WTC11 (cell line): ENCODE measurements around the gene PIN4. TPM values are rescaled to one million over a fixed set of nuclear protein-coding genes. Genes with fewer than 3 reads are reported as not detected.

Experiments used
- ATAC-seq: fragments of 200-7000 bp; cut with Tn5 transposase; 2 replicates; pipeline ENCODE4 v1.10.0; 2021; ENCODE audit warnings: mild to moderate bottlenecking, moderate library complexity
- CTCF ChIA-PET: fragments of 300-600 bp; sonication (Branson Sonifier 250); formaldehyde crosslinking; loops from one replicate; lab custom pipeline; 2021; ENCODE audit warnings: antibody characterized with exemption; lab: Charles Lee
- POLR2A ChIA-PET: fragments of 350-600 bp; sonication (Branson Sonifier 250); formaldehyde crosslinking; loops from one replicate; lab custom pipeline; 2021; ENCODE audit warnings: antibody characterized with exemption; lab: Charles Lee
- DNase-seq: peaks from one replicate; pipeline ENCODE4 v3.0.0; 2021; ENCODE audit warnings: low spot score
- H3K27ac Mint-ChIP-seq: 2 replicates; pipeline ENCODE4 v1.8.0; 2021; ENCODE audit warnings: mixed read lengths
- H3K27me3 Mint-ChIP-seq: 2 replicates; pipeline ENCODE4 v1.8.0; 2021; ENCODE audit warnings: low read depth, mild to moderate bottlenecking, moderate library complexity, mixed read lengths
- H3K36me3 Mint-ChIP-seq: 2 replicates; pipeline ENCODE4 v1.8.0; 2021; ENCODE audit warnings: mixed read lengths
- H3K4me1 Mint-ChIP-seq: 2 replicates; pipeline ENCODE4 v1.8.0; 2022; ENCODE audit warnings: mixed read lengths
- H3K4me3 Mint-ChIP-seq: 2 replicates; pipeline ENCODE4 v1.8.0; 2021; ENCODE audit warnings: mild to moderate bottlenecking, moderate library complexity, mixed read lengths
- H3K9me3 Mint-ChIP-seq: 2 replicates; pipeline ENCODE4 v1.8.0; 2021; ENCODE audit warnings: mixed read lengths
- ARID4B ChIP-seq: sonication (generic); formaldehyde crosslinking; IDR thresholded peaks from 2 replicates; pipeline ENCODE4 v1.8.0; 2023; ENCODE audit warnings: missing genetic modification reagents, mild to moderate bottlenecking, borderline replicate concordance
- CBFB ChIP-seq: sonication (generic); formaldehyde crosslinking; IDR thresholded peaks from 2 replicates; pipeline ENCODE4 v1.8.1; 2022; ENCODE audit warnings: mild to moderate bottlenecking, low read depth, missing genetic modification reagents
- CDX4 ChIP-seq: fragments of 250-450 bp; sonication (Bioruptor Pico); IDR thresholded peaks from 2 replicates; pipeline ENCODE4 v1.9.0; 2021; ENCODE audit warnings: moderate library complexity, mild to moderate bottlenecking, inconsistent platforms, borderline replicate concordance
- E2F4 ChIP-seq: sonication (generic); formaldehyde crosslinking; IDR thresholded peaks from 2 replicates; pipeline ENCODE4 v1.8.1; 2022; ENCODE audit warnings: low read depth, mild to moderate bottlenecking, moderate library complexity, missing genetic modification reagents, borderline replicate concordance
- EMX1 ChIP-seq: fragments of 250-450 bp; sonication (Bioruptor Pico); IDR thresholded peaks from 2 replicates; pipeline ENCODE4 v1.8.0; 2021; ENCODE audit warnings: mild to moderate bottlenecking
- ERG ChIP-seq: fragments of 250-450 bp; sonication (Bioruptor Pico); IDR thresholded peaks from 2 replicates; pipeline ENCODE4 v1.8.0; 2021; ENCODE audit warnings: mild to moderate bottlenecking
- FOXK1 ChIP-seq: sonication (generic); formaldehyde crosslinking; IDR thresholded peaks from 2 replicates; pipeline ENCODE4 v1.8.0; 2022; ENCODE audit warnings: mild to moderate bottlenecking, moderate library complexity, missing genetic modification reagents
- HMGA2 ChIP-seq: fragments of 250-450 bp; sonication (Bioruptor Pico); IDR thresholded peaks from 2 replicates; pipeline ENCODE4 v1.4.0; 2021; ENCODE audit warnings: mild to moderate bottlenecking, moderate library complexity
- JAZF1 ChIP-seq: fragments of 250-450 bp; sonication (Bioruptor Pico); IDR thresholded peaks from 2 replicates; pipeline ENCODE4 v1.9.0; 2021; ENCODE audit warnings: moderate library complexity, mild to moderate bottlenecking, inconsistent platforms
- MLX ChIP-seq: sonication (generic); formaldehyde crosslinking; IDR thresholded peaks from 2 replicates; pipeline ENCODE4 v1.8.1; 2023; ENCODE audit warnings: mild to moderate bottlenecking, missing genetic modification reagents, moderate library complexity
- MXD4 ChIP-seq: fragments of 250-450 bp; sonication (Bioruptor Pico); IDR thresholded peaks from 2 replicates; pipeline ENCODE4 v1.8.0; 2021; ENCODE audit warnings: mild to moderate bottlenecking, moderate library complexity, borderline replicate concordance
- SMAD4 ChIP-seq: sonication (generic); formaldehyde crosslinking; IDR thresholded peaks from 2 replicates; pipeline ENCODE4 v1.8.0; 2022; ENCODE audit warnings: mild to moderate bottlenecking, missing genetic modification reagents
- SOX15 ChIP-seq: fragments of 250-450 bp; sonication (Bioruptor Pico); IDR thresholded peaks from 2 replicates; pipeline ENCODE4 v1.9.0; 2021; ENCODE audit warnings: mild to moderate bottlenecking
- STAT6 ChIP-seq: sonication (generic); formaldehyde crosslinking; conservative IDR thresholded peaks from 2 replicates; pipeline ENCODE4 v1.8.1; 2023; ENCODE audit warnings: mild to moderate bottlenecking, low read depth, missing genetic modification reagents, moderate library complexity
- TCF7 ChIP-seq: sonication (generic); formaldehyde crosslinking; IDR thresholded peaks from 2 replicates; pipeline ENCODE4 v1.8.0; 2022; ENCODE audit warnings: mild to moderate bottlenecking, low read depth, missing genetic modification reagents, moderate library complexity
- TEAD1 ChIP-seq: sonication (generic); formaldehyde crosslinking; IDR thresholded peaks from 2 replicates; pipeline ENCODE4 v1.8.0; 2022; ENCODE audit warnings: mild to moderate bottlenecking, missing genetic modification reagents
- TEAD4 ChIP-seq: sonication (generic); formaldehyde crosslinking; IDR thresholded peaks from 2 replicates; pipeline ENCODE4 v1.8.0; 2022; ENCODE audit warnings: mild to moderate bottlenecking, missing genetic modification reagents
- USF2 ChIP-seq: sonication (generic); formaldehyde crosslinking; IDR thresholded peaks from 2 replicates; pipeline ENCODE4 v1.8.1; 2023; ENCODE audit warnings: mild to moderate bottlenecking, missing genetic modification reagents, moderate library complexity
- ZBTB21 ChIP-seq: sonication (generic); formaldehyde crosslinking; IDR thresholded peaks from 2 replicates; pipeline ENCODE4 v1.8.1; 2023; ENCODE audit warnings: mild to moderate bottlenecking, missing genetic modification reagents, borderline replicate concordance
- ZNF416 ChIP-seq: fragments of 250-450 bp; sonication (Bioruptor Pico); IDR thresholded peaks from 2 replicates; pipeline ENCODE4 v1.9.0; 2021; ENCODE audit warnings: mild to moderate bottlenecking, inconsistent platforms
- total RNA-seq: library from RNA; stranded (reverse); gene quantifications from 3 replicates; pipeline ENCODE4 v1.2.3, GENCODE V29; 2021

Gene PIN4
- total RNA-seq, 1 experiment from 2014 or later, result 9.3 TPM

- ATAC-seq, result no peak
- no peaks in the 10 kb centered on the region for H3K27me3 Mint-ChIP-seq
- DNase-seq, result no peak
- H3K4me3 Mint-ChIP-seq, result no peak overlapping the region
- H3K9me3 Mint-ChIP-seq, result no peaks in the 10 kb centered on the region
- H3K4me1 Mint-ChIP-seq, result no peaks in the 10 kb centered on the region
- POLR2A ChIA-PET, result interaction anchor here (0.6 kb wide), 1 partner anchor 91 kb away, joined by 4 read pairs; no protein-coding TSS in a partner anchor
- H3K27ac Mint-ChIP-seq, result no peak overlapping the region
- H3K36me3 Mint-ChIP-seq, result peaks cover 13% of the 10 kb centered on the region; the same call in 1 of the 2 replicates
- CTCF ChIA-PET, result no interaction called here
- TF ChIP-seq SMAD4 (CRISPR knock-in tag) (no peak), ERG (no peak), CDX4 (CRISPR knock-in tag) (no peak), TCF7 (CRISPR knock-in tag) (no peak), FOXK1 (CRISPR knock-in tag) (no peak), MXD4 (CRISPR knock-in tag) (no peak), TEAD1 (CRISPR knock-in tag) (no peak), STAT6 (CRISPR knock-in tag) (no peak), ZNF416 (CRISPR knock-in tag) (no peak), EMX1 (CRISPR knock-in tag) (no peak), MLX (CRISPR knock-in tag) (no peak), USF2 (CRISPR knock-in tag) (no peak), HMGA2 (CRISPR knock-in tag) (no peak)
Observed at GRCh38 chrX:72141372-72142004, 40.1 kb upstream of the PIN4 start.

GRCh38 chrX:72142094-72142793 lies 39.3 kb upstream of the PIN4 start:
- DNase-seq, result no peak
- H3K9me3 Mint-ChIP-seq, result no peaks in the 10 kb centered on the region
- TF ChIP-seq ARID4B (CRISPR knock-in tag), result no peak
- TF ChIP-seq SOX15 (CRISPR knock-in tag), result no peak
- no peak for TF ChIP-seq CBFB (CRISPR knock-in tag)
- TF ChIP-seq HMGA2 (CRISPR knock-in tag), result no peak
- TF ChIP-seq TEAD4 (CRISPR knock-in tag), result no peak
- TF ChIP-seq ZBTB21, result no peak
- no peak for TF ChIP-seq JAZF1 (CRISPR knock-in tag)
- TF ChIP-seq E2F4, result no peak
- TF ChIP-seq, all 79 proteins: peak for 0
- Mint-ChIP-seq H3K4me3 (no peak overlapping the region), H3K4me1 (no peaks in the 10 kb centered on the region), H3K27ac (no peak overlapping the region), H3K27me3 (no peaks in the 10 kb centered on the region), H3K36me3 (peaks cover 13% of the 10 kb centered on the region; the same call in 1 of the 2 replicates)
- no peak for ATAC-seq
- CTCF ChIA-PET, result interaction anchor here (1.2 kb wide), 1 partner anchor 120 kb away, joined by 3 read pairs; no protein-coding TSS in a partner anchor
- POLR2A ChIA-PET, result no interaction called here
